DMS153 treated with DMSO at 0.1 percent for 48 hours (cell line): ENCODE data around the gene CACNA1C.

Experiments
- DNase-seq: peaks from one replicate; lab custom pipeline; 2025; ENCODE audit not compliant: unreplicated experiment; lab: John Stamatoyannopoulos, UW

The CACNA1C gene

DNA sequence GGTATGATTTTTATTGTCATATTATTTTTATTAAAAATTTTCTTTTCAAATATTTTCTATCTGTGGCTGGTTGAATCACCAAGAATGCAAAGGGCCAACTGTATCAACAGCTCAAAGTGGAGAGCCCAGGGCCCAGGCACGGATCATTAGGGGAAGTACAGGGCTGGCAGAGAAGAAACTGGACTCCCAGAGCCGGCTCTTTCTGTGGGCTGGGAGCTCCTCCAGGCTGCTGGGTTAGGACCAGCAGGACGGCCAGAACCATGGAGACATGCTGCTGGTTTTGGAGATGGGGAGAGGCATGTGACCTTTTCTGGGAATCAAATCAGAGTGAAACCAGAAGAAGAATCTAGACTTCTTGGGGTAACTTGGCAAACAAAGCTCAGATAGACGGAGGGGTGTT lies 220.5 kb downstream of the CACNA1C start:
- DNase-seq = no peak

DNA sequence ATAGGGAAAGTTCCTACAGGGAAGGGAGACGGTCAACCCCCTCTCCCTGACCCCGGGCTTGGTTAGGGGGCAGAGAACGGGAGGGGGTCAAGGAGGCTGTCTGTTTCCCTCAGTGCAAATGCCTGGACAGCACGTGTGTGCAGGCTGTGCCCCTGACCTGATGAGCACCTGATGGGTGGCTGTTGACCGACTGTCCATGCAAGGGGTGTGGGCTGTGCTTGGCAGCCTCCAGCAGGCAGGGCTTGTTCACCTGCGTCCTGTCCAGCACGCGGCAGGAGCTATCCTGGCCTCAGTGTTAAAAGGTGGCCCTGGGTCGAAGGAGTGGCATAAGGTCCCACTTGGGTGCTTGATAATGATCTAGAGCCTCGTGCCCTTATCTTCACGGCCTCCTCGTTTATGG lies 221.0 kb downstream of the CACNA1C start:
- no peak for DNase-seq

DNA sequence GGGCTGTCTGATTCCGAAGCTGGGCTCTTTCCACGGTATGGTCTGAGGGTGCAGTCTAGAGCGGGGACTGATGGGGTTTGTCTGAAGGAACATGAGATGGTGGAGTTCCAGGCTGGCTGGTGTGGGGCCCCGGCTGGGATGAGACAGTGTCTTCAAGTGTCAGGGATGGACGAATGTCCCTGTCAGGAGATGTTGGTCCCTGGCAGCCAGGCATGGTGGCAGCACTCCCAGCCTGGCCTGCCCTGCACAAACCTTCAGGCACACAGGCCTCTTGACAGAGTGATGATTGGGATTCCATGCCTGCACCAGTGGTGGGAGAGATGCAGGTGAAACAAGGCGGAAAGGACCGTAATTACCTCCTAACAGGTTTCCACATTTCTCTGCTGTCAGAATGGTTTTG lies 221.9 kb downstream of the CACNA1C start:
- no peak for DNase-seq

DNA sequence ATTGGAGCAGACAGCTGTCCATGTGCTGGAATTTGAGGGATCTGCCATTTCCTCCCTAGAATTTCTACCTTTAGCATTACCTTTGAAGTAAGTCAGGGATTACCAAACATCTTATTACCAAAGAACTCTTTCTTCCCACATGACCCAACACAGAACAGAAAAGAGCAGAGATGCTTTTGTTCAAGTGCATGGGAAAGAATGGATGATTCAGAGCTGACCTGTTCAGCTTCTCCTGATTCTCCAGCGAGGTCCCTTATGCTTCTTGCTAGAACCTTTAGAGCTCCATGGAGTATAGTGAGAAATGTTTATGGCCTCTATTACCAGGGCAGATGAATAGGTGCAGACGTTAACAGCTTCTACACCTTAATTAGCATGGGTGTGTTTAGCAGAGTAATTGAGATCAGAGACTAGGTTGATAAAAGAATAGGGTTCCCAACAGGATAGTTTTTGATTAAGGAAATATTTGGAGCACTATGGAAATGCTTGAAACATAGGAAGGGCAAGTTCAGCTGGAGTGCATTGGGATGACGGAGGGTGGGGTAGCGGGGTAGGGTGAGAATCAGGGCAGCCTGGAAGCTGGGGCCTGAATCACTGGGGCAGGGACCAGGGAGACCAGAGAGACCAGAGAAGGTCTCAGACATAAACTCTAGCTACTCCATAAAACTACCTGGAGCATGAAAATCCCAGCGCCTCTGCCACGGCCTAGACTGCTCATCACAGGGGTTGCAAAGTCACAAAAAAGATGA lies 223.7 kb downstream of the CACNA1C start:
- no peak for DNase-seq

DNA sequence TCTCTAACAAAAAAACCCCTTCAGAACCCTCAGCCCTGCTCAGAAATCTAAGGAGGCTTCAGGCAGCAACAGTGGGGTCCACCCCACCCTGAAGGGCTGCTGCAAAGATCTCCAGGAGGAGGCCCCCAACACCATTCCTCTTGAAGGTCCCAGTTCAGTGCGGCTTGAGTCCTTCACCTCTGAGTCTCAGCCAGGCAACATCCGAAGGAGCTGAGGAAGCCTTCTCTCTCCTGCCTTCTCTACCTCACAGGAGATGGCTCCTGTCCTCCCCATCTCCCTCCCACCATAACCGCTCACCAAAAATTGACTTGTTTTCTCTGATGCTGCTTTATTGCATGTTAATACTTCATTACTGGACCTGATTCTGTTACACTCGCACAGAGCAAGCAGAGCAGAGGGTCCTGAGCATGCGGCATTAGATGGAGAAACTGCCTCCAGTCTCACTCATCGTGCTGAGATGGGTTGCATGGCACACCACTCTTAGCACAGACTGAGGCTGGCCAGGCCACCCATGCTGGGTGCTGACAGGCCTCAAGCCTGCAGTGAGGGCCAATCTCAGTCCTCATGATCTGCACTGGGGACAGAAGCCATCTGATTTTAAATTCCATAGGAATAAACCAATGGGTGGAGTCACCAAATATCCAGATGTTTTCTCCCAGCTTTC lies 224.8 kb downstream of the CACNA1C start:
- DNase-seq = no peak

DNA sequence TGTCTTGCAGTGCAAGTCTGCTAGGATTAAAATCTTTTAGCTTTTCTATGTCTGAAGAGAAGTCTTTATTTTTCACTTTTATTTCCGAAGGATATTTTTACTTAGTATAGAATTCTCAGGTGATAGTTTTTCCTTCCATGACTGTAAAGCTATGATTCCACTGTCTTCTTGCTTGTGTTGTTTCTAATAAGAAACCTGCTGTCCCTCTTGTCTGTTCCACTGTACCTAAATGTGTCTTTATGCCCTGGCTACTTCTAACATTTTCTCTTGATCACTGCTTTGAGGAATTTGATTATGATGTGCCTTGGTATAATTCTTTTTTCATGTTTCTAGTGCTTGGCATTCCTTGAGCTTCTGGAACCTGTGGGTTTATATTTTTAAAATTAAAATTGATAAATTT lies 228.7 kb downstream of the CACNA1C start:
- DNase-seq = no peak

DNA sequence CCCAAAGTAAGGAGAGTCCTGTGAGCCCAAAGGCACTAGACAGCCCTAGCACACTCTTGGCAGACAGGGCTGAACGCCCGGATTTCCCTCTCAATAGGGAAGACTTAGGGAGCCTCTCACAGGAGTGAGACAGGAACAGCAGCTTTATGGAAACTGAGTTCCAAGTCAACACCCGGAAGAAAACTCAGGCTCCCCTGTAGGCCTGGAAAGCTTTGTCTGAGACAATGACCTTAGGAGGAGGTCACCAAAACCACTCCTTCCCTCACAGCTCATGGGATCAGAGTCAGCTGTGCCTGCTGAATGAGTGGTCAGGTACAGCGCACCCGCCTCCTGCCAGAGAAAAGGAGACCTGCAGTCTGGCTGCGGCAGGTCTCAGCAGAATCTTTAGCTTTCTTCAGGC lies 229.5 kb downstream of the CACNA1C start:
- no peak for DNase-seq

DNA sequence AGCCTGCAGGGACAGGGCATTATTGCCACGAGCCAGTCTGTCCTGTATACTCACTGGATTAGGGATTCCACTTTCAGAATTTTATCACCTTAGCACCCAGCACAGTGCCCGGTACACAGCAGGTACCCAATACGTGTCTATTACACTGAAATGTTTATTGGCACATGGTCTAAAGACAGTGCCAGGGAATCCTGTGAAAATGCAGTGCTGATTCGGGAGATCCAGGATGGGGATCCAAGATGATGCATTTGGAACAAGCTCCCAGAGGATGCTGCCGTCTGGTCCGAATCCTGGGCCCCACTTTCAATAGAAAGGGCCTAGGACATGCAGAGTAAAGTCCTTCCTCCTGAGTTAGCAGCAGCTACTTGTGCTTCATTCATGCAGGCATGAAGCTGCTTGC lies 230.7 kb downstream of the CACNA1C start:
- DNase-seq = no peak

DNA sequence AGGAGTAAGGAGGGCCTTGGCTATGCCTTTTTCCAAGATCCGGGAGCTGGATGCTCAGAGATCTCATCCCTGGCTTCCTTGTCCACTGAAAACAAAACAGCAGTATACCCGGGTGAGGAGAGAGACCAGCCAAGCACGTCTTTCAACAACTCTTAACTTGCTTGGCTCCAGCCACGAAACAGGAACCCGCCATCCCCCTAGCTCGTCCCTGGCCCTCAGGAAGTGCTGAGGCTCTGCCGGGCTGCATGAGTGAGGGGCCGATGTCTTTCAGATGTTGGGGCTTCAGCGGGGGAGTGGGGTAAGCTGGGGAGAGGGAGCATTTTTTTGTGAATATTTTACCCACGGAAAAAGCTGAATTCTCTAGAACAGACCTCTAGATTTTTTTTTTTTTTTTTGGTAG lies 231.1 kb downstream of the CACNA1C start:
- DNase-seq = no peak

DNA sequence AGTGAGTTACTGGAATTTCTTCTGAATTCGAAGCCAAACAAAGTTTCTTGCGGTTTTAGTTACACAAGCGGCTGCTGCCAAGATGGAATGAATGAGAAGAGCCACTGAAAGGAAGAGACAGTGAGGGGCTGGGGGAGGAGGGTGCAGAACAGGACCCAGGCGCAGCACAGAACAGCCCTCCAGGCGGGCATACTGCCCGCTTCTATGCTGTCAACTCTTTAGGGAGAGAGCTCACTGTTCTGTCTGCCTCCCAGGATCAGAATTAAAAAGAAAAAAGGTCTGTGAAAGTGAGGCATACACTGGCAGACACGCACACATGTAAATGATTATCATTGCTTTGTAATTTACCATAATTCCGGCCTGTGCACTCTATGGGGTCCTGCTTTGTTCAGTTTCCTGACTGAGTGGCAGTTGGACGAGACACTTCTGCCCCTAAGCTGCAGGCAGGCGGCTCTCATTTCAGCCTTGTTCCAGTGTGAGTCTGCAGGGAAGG lies 231.6 kb downstream of the CACNA1C start:
- DNase-seq = no peak

DNA sequence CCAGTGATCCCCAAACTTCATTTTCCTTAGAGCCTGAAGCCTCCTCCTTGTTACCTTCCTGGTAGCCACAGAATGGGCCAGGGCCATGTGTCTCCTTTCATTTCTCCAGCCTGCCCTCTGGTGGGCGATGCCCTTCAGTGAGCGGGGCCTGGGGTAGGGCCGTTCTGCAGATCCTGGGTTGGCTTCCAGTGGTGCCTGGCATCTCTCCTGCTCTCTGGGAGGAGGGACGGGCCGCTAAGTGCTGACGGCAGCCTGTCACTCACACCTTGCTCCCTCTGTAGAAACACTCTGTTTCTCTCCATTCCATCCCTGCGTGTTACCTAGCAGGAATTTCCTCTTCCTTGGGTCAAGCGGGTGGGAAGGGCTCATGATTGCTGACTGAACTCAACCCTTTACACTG lies 232.1 kb downstream of the CACNA1C start:
- DNase-seq = peak; percentile 73

DNA sequence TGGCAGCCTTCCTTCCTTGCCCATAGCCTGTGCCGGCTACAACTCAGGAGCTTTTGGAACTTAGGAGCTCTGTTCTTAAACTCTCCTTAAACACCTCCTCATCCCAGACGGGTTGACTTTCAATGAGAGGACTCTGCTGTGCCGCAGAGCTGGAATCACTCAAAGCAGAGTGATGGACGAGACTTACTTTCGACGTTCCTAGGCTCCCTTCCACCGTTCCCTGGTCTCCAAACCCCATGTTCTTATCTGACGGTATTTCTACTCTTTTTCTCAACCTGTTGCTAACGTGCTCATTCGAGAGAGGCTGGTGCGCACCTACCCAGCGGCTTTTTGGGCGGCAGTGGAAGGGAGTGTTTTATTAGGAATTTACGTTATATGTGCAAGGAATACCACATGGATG lies 232.7 kb downstream of the CACNA1C start:
- DNase-seq = no peak

DNA sequence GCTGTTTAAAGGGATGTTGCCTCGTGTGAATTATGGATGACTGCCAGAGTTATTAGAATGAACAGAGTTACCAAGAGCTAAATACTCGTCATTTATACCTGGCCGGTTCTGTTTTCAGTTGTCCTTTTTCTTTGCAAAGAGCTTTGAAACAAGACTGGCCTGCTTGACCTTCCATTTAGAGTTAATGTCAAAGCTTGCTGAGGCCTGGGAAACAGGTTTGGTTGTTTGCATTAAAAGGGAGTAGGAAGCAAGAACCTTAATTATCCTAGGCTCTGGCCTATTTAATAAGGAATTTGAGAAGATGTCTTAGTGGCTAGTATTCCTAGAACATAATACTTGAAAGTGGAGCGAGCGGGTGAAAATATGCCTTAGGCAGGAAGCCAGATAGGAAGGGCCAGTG lies 233.3 kb downstream of the CACNA1C start:
- DNase-seq = no peak

DNA sequence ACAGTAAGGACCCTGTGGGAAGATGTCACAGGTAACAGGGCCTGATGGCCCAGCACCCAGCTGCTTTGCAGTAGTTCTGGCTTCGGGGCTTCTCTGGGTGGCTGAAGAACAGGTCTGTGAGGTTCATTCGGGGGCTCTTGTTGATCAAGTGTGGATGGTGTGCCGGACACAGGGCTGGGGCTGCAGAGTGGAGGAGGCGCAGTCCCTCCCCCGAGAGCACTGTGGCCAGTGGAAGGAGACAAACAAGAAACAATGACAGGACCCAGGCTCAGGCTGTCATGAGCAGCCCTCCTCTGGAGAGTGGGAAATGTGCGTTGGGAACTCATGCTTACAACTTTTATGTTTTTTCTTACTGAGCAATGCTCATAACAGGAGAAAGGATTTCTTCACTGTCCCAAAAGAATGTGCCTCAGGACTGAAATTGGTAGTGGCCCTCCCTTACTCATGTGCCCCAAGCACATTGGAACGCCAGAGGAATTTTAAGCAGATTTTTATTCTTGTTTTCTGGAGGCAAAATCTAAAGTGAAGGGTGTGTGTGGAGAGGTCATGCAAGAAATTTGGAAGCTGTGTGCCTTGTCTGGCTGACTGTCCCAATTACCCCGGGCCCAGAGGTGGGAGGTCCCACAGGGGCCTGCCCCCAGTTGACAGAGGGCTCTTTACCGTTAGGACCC lies 233.8 kb downstream of the CACNA1C start:
- no peak for DNase-seq

DNA sequence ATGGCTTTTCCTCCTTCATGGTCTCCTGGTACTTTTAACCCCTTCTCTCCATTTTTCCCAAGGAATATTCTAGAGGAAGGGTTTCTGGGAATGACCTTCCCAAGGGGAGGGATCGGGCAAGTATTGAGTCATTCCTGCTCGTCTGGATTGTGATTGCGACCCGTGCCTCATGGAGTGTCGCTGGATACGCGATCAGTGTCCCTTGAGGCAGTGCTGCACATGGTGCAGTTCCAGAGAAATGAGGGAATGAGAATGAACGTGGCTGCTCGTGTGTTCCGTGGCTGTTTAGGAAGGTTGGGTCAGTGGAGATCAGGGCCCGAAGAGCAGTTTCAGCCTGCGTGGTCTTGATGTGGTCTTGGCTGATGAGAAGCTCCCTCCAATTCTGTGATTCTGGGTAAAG lies 234.4 kb downstream of the CACNA1C start:
- DNase-seq = no peak

DNA sequence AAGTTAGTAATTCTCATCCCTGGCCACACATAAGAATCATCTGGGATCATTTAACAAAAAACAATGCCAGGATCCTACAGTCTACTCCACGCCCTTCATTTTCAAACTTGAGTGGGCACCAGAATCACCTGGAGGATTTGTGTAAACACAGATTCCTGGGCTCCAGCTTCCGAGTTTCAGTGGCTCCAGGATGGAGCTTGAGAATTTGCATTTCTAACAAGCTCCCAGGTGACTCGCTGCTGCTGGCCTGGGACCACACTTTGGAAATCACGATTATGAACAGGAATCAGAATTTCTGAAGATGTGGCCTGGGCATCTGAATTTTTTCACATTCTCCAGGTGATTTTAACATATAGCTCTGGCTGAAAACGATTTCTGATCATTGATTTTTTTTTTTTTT lies 234.8 kb downstream of the CACNA1C start:
- DNase-seq = no peak

DNA sequence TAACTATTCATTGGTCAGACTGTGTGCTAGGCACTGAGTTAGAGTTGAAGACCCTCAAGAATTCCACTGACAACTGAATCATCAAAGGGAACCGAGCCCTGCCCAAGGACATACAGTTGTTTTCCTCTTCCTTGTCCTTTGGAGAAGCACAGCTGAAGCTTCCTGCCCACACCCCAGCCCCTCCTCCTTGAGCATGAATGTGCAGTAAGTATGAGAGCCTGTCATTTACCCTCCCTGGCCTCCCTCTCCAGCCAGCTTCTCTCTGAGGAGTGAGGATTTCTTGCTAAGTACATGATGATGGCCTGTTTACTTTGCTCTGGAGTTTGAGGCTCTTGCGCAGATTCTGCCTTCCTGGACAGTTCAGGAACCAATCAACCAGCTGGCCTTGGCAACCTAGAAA lies 235.2 kb downstream of the CACNA1C start:
- no peak for DNase-seq

DNA sequence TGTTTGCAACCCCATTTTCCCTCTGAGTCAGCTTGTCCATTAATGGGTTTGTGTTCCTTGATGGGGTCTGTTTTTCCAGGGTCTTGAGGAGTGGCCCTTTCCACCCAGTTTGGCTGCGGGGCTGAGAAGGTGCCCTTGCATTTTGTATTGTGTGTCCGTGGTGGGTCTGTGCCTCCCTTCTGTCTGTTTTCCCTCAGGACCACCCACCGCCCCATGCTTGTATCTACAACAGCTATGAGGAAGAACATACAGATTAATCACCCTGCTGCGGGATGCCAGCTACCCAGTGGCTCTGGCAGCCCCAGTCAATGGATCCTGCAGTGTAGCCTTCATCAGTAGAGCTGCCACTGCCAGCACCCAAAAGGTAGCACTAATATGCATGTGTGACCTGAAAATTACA lies 235.7 kb downstream of the CACNA1C start:
- DNase-seq = no peak

DNA sequence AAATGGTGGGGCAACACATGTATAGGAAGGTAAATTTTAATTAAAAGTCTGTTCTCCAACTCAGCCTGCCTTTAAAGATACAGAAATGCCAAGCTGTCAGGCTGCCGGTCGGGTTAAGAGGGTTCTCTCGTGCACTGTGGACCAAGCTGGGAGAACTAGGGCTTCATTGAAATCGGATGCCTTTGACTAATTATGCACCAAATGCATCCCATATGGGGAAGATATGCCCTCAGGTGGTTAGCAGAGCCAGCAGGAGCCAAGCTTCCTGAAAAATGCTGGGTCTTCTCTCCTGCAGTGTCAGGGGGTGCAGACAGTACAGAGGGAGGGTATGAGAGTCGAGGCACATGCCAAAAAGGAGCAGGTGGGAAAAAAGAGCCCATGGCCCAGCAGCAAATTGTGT lies 236.1 kb downstream of the CACNA1C start:
- DNase-seq = no peak

DNA sequence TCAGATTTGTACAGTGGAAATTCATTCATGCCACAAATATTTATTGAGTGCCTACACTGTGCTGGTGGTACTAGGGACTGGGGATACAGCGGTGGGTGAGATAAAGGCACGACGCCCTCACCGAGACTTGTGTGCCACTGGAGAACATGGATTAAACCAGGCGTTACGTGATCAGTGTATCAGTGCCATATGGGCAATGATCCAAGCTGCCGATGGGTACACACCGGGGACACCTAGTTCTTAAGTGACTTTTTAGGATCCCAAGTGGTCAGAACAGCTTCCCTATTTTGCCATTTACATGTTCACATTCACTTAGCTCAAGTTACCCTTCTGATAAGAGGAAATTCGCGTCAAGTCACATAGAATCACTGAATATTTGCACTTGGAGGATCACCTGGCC lies 236.7 kb downstream of the CACNA1C start:
- DNase-seq = no peak

DNA sequence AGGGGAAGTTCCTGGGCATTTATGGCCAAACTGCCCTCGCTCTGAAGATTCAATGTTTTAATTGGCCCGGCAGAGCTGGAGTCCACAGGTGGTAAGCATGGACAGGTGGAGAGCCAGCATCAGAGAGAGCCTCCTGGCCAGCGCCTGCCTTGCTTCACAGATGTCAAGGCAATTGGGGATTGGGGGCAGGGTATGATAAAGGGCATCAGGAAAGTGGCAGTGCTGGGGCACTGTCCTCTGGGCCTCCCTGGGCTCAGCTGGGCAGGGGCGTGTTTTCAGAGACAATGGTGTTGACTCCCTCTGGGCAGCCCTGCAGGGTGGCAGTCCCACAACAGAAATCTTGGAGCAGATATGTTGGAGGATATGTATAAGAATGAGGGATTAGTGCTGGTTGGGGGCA lies 237.3 kb downstream of the CACNA1C start:
- no peak for DNase-seq

DNA sequence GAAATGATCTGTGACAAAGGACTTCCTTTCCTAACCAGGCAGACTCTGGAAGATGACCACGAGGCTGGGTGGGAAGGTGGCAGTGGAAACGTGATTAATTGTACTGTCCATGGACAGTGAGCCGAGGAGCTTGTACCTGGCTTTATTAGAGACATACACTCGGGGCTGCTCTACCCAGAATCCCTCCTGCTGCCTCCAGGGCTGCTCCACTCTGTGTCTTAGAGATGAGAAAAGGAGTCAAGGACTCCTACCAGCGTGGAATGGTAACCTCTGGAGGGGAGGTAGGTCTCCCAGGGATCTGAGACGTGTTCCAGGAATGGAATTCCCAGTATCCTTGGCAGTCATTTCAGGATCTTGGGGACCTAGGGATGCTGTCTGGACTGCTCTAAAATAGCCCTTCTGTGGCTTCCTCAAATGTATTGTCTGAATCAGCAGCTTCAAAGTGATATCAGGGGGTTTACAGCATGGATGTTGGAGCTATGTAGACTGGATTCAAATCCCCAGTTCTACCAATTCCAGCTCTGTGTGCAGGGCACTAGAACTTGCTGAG lies 237.8 kb downstream of the CACNA1C start:
- no peak for DNase-seq
